Naive thymus-derived CD8-positive, alpha-beta T cell (primary cell): ENCODE results near the gene FURIN. TPM values are rescaled to one million over a fixed set of nuclear protein-coding genes. Genes with fewer than 3 reads are reported as not detected.
A peak's percentile ranks its signal among the peaks of the same experiment; 100 is the strongest.
"Not testable (repeated sequence)": the region's sequence is repeated elsewhere in the genome, so short reads cannot be mapped to it uniquely, and the experiment has no call there.

Experiments used
- ATAC-seq, 2 donors: fragments of 150-1000 bp; cut with Tn5 transposase in 1 of 2; sonication (Bioruptor Pico), chemical (Tn5 transposase) in 1 of 2; 1 replicate in 1 of 2; 2 replicates in 1 of 2; pipeline ENCODE4 v1.10.0; 2021; ENCODE audit warnings: mild to moderate bottlenecking in 2 of 2, moderate library complexity in 2 of 2
- POLR2A ChIA-PET: fragments of 350-600 bp; sonication (Branson Sonifier 250); formaldehyde crosslinking; loops from one replicate; lab custom pipeline; 2021; ENCODE audit warnings: antibody characterized with exemption; lab: Charles Lee
- DNase-seq, 10 donors: peaks; one replicate each; pipeline versions ENCODE4 v3.0.0 to v3.0.0-alpha.2; 2020 to 2022
- H3K27ac Mint-ChIP-seq, 10 donors: one replicate each; pipeline ENCODE4 v1.8.0; 2020 to 2022; ENCODE audit warnings: mild to moderate bottlenecking in 10 of 10, mixed read lengths in 10 of 10, moderate library complexity in 4 of 10, inconsistent platforms in 1 of 10
- H3K27me3 Mint-ChIP-seq, 5 donors: one replicate each; pipeline ENCODE4 v1.8.0; 2021 to 2022; ENCODE audit warnings: mixed read lengths in 5 of 5
- H3K36me3 Mint-ChIP-seq, 3 donors: one replicate each; pipeline ENCODE4 v1.8.0; 2020 to 2022; ENCODE audit warnings: mixed read lengths in 3 of 3, mild to moderate bottlenecking in 2 of 3, inconsistent platforms in 1 of 3
- H3K4me1 Mint-ChIP-seq, 4 donors: one replicate each; pipeline ENCODE4 v1.8.0; 2021 to 2022; ENCODE audit warnings: mixed read lengths in 4 of 4
- H3K4me3 Mint-ChIP-seq, 10 donors: one replicate each; pipeline ENCODE4 v1.8.0; 2020 to 2022; ENCODE audit warnings: mild to moderate bottlenecking in 10 of 10, mixed read lengths in 10 of 10, moderate library complexity in 6 of 10, inconsistent platforms in 1 of 10
- H3K9me3 Mint-ChIP-seq, 9 donors: one replicate each; pipeline ENCODE4 v1.8.0; 2020 to 2022; ENCODE audit warnings: mixed read lengths in 9 of 9, mild to moderate bottlenecking in 3 of 9, inconsistent platforms in 1 of 9, moderate library complexity in 1 of 9
- polyA plus RNA-seq, 3 donors: library from polyadenylated mRNA; unstranded; fragments of 300-500 nt; fragmentation: Illumina TruSeq; gene quantifications; one replicate each; pipeline ENCODE4 v1.2.3, GENCODE V29; 2021
- total RNA-seq, 8 experiments: library from RNA in 2 of 8; stranded (reverse) in 2 of 8; gene quantifications; one replicate each; pipeline ENCODE4 v1.2.3 and lab custom pipeline; 2021 to 2026

FURIN gene
- total and polyA plus RNA-seq, 5 experiments from 2014 or later, result 2.7 to 45.1 (median 10.5) TPM

GRCh38 chr15:90849424-90849823, 19.0 kb upstream of the FURIN start:
- H3K27me3 Mint-ChIP-seq, H3K9me3 Mint-ChIP-seq, H3K36me3 Mint-ChIP-seq, H3K27ac Mint-ChIP-seq, DNase-seq, ATAC-seq: not testable (repeated sequence)
- H3K4me1 Mint-ChIP-seq, result peaks cover 17 to 51% (median 35%) of the 10 kb centered on the region in 4 donors
- peak overlapping the region in 2 of 10 donors; percentile 6 to 12 for H3K4me3 Mint-ChIP-seq
- POLR2A ChIA-PET, result interaction anchor here (3.4 kb wide), 1 partner anchor 10 kb away, joined by 27 read pairs; no protein-coding TSS in a partner anchor

DNA sequence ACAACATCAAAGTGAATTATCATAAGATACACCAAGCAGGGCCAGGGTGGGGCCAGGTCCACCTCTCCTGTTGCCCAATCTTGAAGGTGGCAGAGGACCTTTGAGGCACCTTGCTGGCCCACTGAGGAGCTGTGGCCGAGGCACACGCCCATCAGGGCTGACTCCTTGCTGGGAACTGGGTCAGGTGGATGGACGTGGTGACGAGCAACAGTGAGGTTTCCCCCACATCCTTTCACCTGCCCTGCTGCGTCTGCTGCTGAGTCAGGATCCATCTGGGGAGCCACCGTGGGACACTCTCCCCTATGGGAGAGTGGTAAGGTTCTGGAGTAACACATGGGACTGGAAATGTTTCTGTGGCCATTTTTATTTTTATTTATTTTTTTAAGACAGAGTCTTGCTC, 17.3 kb upstream of the FURIN start:
- Mint-ChIP-seq H3K27me3 (no peaks in the 10 kb centered on the region), H3K4me3 (peak overlapping the region in 8 of 10 donors; percentile 28 to 74 (median 61)), H3K4me1 (peaks cover 19 to 57% (median 47%) of the 10 kb centered on the region in 4 donors), H3K27ac (peak overlapping the region in 7 of 10 donors; percentile 0 to 56 (median 34)), H3K9me3 (no peaks in the 10 kb centered on the region), H3K36me3 (no peaks in the 10 kb centered on the region)
- peak in 1 of 10 donors; percentile 32 for DNase-seq
- ATAC-seq, result peak; percentile 41 to 65
- POLR2A ChIA-PET, result interaction anchor here (3.4 kb wide), 1 partner anchor 11 kb away, joined by 27 read pairs; no protein-coding TSS in a partner anchor

GRCh38 chr15:90851940-90852339, 16.4 kb upstream of the FURIN start:
- Mint-ChIP-seq H3K4me3 (peak overlapping the region in 9 of 10 donors; percentile 58 to 74 (median 66)), H3K36me3 (no peaks in the 10 kb centered on the region), H3K4me1 (peaks cover 16 to 63% (median 54%) of the 10 kb centered on the region in 4 donors), H3K9me3 (no peaks in the 10 kb centered on the region), H3K27me3 (no peaks in the 10 kb centered on the region), H3K27ac (peak overlapping the region in 9 of 10 donors; percentile 22 to 86 (median 68))
- DNase-seq, result peak in 1 of 10 donors; percentile 40
- POLR2A ChIA-PET, result interaction anchor here (0.7 to 3.4 kb wide), 2 partner anchors 12 to 545 kb away, joined by 6 to 27 read pairs; no protein-coding TSS in a partner anchor
- no peak for ATAC-seq

DNA sequence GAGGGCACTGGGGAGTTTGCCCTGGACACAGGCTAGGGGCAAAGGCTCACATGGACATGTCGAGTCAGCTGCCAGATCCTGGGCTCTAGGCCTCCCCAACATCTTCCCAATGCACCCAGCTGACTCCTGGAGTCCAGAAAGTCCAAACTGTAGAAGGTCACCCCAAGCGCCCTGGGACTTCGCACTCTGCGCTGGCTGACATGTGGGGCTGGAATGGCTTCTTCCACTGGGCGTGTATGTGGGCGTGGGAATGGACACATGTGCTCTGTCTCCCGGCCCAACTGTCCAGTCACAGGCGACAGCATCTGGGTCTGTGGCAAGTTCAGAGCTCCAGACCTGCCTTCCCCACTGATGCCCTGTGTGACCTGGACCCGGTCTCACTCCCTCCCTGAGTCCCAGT, 13.2 kb upstream of the FURIN start:
- H3K4me3 Mint-ChIP-seq, result no peak overlapping the region
- POLR2A ChIA-PET, result interaction anchor here (1.0 kb wide), 1 partner anchor 17 kb away, joined by 3 read pairs; no protein-coding TSS in a partner anchor
- DNase-seq (no peak), ATAC-seq (no peak)
- H3K4me1 Mint-ChIP-seq, result peaks cover 20 to 82% (median 70%) of the 10 kb centered on the region in 4 donors
- H3K27me3 Mint-ChIP-seq, result no peaks in the 10 kb centered on the region
- no peaks in the 10 kb centered on the region for H3K9me3 Mint-ChIP-seq
- H3K27ac Mint-ChIP-seq, result peak overlapping the region in 7 of 10 donors; percentile 25 to 95 (median 82)
- no peaks in the 10 kb centered on the region for H3K36me3 Mint-ChIP-seq

GRCh38 chr15:90857337-90857736, 11.1 kb upstream of the FURIN start:
- Mint-ChIP-seq H3K4me3 (no peak overlapping the region), H3K4me1 (peaks cover 9 to 67% (median 51%) of the 10 kb centered on the region in 4 donors), H3K27me3 (no peaks in the 10 kb centered on the region), H3K27ac (peak overlapping the region in 6 of 10 donors; percentile 37 to 87 (median 73)), H3K9me3 (no peaks in the 10 kb centered on the region), H3K36me3 (no peaks in the 10 kb centered on the region)
- POLR2A ChIA-PET, result no interaction called here
- ATAC-seq (no peak), DNase-seq (no peak)

- no peaks in the 10 kb centered on the region for H3K9me3 Mint-ChIP-seq
- peaks cover 8 to 60% (median 45%) of the 10 kb centered on the region in 4 donors for H3K4me1 Mint-ChIP-seq
- H3K4me3 Mint-ChIP-seq, result peak overlapping the region in 2 of 10 donors; percentile 28 to 39
- DNase-seq (no peak), ATAC-seq (no peak)
- H3K27ac Mint-ChIP-seq, result peak overlapping the region; percentile 5 to 82 (median 52)
- POLR2A ChIA-PET, result interaction anchor here (2.0 kb wide), 1 partner anchor 20 kb away, joined by 4 read pairs; no protein-coding TSS in a partner anchor
- no peaks in the 10 kb centered on the region for H3K36me3 Mint-ChIP-seq
- no peaks in the 10 kb centered on the region for H3K27me3 Mint-ChIP-seq
Observed at GRCh38 chr15:90857883-90858443, 10.4 kb upstream of the FURIN start.

DNA sequence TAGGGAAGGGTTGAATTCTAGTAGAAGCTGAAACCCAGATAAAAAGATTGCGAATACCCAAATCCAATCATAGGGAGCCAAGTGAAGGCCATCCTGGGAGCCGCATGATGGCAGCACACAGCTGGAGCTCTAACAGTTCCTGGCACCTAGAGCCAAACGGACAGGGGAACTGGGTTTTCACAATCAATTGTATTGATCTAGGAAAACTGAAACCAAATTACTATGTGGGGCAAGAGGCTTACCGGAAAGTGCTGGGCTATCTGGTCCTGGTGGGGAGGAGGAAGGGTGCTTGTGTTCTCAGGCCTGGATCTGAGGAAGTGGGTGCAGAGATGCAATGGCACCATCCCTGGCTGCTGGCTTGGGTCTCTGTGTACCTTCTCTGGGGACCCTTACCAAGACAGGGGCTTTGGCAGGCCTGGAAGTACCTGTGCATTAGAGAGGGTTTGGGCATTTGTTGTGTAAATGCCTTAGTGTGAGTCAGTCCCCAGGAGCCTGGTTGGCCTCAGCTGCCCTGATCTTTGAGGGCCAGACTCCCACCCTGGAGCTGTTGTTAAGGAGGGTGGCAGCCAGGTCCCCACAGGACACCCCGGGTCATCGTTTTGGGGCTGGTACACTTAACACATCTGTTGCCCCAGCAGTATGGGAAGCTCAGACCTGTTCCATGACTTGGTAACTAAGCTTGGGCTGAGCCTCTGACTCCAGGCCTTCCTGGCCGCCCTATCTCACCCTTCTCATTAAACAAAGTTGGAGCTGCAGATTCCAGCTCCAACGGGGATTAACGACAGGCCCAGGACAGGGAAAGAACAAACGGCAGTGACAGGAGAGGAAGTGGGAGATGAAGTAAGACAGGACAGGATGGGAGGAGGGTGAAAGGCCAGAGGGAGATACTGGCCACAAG, 8.9 kb upstream of the FURIN start:
- DNase-seq (no peak), ATAC-seq (no peak)
- H3K27me3 Mint-ChIP-seq, result no peaks in the 10 kb centered on the region
- no peaks in the 10 kb centered on the region for H3K36me3 Mint-ChIP-seq
- H3K27ac Mint-ChIP-seq, result peak overlapping the region in 5 of 10 donors; percentile 35 to 88 (median 81)
- POLR2A ChIA-PET, result interaction anchor here (0.8 to 2.0 kb wide), 2 partner anchors 13 to 22 kb away, joined by 3 to 4 read pairs; no protein-coding TSS in a partner anchor
- H3K4me1 Mint-ChIP-seq, result peaks cover 5 to 58% (median 36%) of the 10 kb centered on the region in 4 donors
- H3K9me3 Mint-ChIP-seq, result no peaks in the 10 kb centered on the region
- no peak overlapping the region for H3K4me3 Mint-ChIP-seq

DNA sequence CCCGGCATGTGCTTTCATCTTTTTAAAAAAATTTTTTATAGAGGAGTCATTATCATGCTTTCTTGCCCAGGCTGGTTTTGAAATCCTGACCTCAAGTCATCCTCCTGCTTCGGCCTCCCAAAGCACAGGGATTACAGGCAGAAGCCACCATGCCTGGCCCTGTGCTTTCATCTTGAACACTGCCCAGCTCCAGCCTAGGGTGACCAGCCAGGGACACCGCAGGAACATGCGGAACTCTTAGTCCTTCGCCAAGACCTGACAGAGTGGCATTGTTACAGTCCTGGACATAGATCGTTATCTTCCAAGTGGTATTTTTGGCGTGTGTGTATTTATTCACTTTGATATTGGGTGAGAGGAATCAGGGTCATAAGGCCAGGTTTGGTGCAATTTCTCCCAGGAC, 7.9 kb upstream of the FURIN start:
- DNase-seq (no peak), ATAC-seq (no peak)
- Mint-ChIP-seq H3K27me3 (no peaks in the 10 kb centered on the region), H3K9me3 (no peaks in the 10 kb centered on the region), H3K4me3 (no peak overlapping the region), H3K4me1 (peaks cover 4 to 49% (median 31%) of the 10 kb centered on the region in 4 donors), H3K27ac (peak overlapping the region in 3 of 10 donors; percentile 8 to 86 (median 80)), H3K36me3 (no peaks in the 10 kb centered on the region)
- POLR2A ChIA-PET, result no interaction called here

- peaks cover 4 to 42% (median 25%) of the 10 kb centered on the region in 4 donors for H3K4me1 Mint-ChIP-seq
- H3K27me3 Mint-ChIP-seq, result no peaks in the 10 kb centered on the region
- no peaks in the 10 kb centered on the region for H3K9me3 Mint-ChIP-seq
- no peaks in the 10 kb centered on the region for H3K36me3 Mint-ChIP-seq
- no peak for DNase-seq
- H3K4me3 Mint-ChIP-seq, result no peak overlapping the region
- H3K27ac Mint-ChIP-seq, result no peak overlapping the region
- POLR2A ChIA-PET, result interaction anchor here (1.1 kb wide), 1 partner anchor 9 kb away, joined by 3 read pairs; no protein-coding TSS in a partner anchor
- no peak for ATAC-seq
Observed at GRCh38 chr15:90860942-90861675, 7.3 kb upstream of the FURIN start.

DNA sequence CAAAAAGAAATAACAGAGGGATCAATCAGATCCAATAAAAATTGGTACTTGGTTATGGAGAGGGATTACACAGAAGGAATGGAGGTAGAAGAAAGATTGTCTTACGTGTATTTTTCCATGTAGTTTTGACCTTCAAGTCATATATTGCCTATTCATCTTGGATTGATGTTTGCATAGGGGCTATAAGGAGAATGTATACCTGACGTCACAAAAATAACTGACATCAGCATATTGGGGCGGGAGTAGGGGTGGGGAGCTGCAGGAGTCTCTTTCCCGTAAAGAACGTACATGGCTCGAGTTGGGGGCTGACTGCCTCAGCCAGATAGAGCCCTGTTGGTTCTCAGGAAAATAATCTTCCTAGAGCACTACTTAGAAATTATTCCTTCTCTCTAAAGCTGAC, 5.9 kb upstream of the FURIN start:
- ATAC-seq, result no peak
- H3K4me1 Mint-ChIP-seq, result peaks cover 4 to 29% (median 14%) of the 10 kb centered on the region in 4 donors
- no peak overlapping the region for H3K4me3 Mint-ChIP-seq
- no peaks in the 10 kb centered on the region for H3K27me3 Mint-ChIP-seq
- POLR2A ChIA-PET, result no interaction called here
- no peak for DNase-seq
- H3K9me3 Mint-ChIP-seq, result no peaks in the 10 kb centered on the region
- H3K27ac Mint-ChIP-seq, result peak overlapping the region in 1 of 10 donors; percentile 10
- H3K36me3 Mint-ChIP-seq, result no peaks in the 10 kb centered on the region

- Mint-ChIP-seq H3K4me1 (peaks cover 6 to 25% (median 7%) of the 10 kb centered on the region in 4 donors), H3K4me3 (no peak overlapping the region), H3K36me3 (no peaks in the 10 kb centered on the region), H3K9me3 (no peaks in the 10 kb centered on the region), H3K27me3 (no peaks in the 10 kb centered on the region), H3K27ac (peak overlapping the region in 4 of 10 donors; percentile 26 to 60 (median 42))
- ATAC-seq, result no peak
- POLR2A ChIA-PET, result interaction anchor here (1.4 kb wide), 1 partner anchor 47 kb away, joined by 3 read pairs; no protein-coding TSS in a partner anchor
- no peak for DNase-seq
Observed at GRCh38 chr15:90862964-90863778, 5.2 kb upstream of the FURIN start.
